GM21367 (cell line): Measurements from ENCODE around the gene SORD.
"Not testable (repeated sequence)": the region's sequence is repeated elsewhere in the genome, so short reads cannot be mapped to it uniquely, and the experiment has no call there.

Experiments
- ATAC-seq: cut with Tn5 transposase; IDR thresholded peaks from one replicate; pipeline ENCODE4 v1.9.1; 2021; ENCODE audit not compliant: unreplicated experiment

Gene SORD

DNA sequence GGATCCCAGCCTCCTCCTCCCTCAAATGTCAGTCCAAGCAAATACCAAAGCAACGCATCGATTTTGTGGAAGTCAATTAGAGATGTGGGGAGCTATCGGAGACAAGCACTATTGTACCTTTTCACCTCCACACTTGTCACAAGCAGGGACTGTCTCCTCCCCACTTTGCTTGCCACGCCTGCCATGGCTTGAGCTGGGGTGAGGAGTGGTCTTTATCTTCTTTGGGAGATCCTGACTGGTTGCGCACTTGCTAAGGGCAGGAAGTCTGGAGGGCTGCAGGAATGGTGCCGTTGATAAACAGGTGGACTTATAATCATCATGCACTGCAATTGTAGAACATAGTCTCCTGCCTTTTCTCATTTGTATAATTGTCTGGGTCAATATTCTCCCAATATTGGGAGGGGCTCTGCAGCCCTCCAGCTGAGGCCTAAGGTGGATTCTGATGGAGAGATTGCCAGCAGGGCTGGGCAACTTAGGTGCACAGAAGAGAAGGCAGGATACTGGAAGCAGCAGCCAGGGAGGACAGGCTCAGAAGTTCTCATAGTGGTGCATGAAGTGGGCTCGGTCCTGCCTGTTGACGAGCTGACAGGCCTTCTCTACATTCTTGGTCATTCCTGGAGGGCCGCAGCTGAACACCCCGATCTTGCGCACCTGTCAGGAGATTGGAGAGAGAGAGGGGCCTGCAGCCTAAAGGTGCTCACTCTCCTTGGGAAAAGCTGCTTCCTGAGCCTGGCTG lies 70.8 kb downstream of the SORD start:
- no peak for ATAC-seq

DNA sequence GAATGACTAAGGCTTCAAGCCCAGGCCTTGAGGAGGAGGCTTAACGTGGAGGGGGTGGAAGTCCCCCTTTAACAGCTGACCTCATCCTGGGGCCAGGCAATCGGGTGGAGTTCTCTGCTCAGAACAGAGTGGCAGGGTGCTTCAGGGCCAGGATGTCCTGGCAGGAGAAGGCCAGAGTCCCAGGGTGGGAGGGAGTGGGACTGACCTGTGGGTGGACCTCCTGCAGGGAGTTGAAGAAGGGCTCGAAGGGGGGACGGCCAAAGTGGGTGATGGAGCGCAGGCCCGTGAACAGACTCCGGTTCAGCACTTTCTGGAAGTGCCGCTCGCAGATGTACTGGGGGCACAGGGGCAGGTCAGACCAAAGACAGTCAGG lies 71.3 kb downstream of the SORD start:
- ATAC-seq = no peak

DNA sequence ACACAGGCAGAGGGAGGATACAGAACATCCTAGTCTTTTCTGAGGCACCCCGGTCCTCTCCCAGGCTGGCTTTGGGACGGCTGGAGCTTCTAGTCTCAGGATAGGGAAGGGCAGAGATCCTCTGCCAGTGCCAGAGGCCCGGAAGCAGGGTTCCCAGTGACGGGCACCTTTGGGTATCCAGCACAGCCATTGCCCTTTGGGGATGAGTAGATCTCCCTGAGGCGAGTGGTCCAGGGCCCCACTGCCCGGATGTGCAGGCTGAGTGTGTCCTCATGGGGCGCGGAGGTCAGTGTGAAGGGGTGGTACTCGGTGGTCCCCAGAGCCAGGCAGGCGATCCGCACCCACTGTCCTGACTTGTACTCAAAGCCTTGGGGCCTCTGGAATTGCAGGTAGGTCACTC lies 72.7 kb downstream of the SORD start:
- no peak for ATAC-seq

DNA sequence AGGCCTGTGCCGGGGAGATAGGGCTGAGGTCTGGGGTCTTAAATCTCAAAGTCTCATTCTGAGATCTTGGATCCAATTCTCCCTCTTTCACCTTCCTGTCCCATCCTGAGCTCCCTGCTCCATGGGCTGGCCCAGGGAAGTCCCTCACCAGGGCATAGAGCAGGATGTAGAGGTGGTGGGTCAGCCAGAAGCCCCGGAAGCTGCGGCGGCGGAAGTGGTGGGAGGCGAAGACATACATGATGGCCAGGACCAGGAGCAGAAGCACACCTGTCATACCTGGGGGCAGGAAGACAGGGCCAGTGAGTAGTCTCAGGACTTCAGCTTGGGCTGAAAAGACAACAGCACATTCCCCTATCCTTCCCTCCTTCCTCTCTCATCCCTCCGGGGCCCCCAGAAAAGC lies 74.5 kb downstream of the SORD start:
- ATAC-seq = no peak

DNA sequence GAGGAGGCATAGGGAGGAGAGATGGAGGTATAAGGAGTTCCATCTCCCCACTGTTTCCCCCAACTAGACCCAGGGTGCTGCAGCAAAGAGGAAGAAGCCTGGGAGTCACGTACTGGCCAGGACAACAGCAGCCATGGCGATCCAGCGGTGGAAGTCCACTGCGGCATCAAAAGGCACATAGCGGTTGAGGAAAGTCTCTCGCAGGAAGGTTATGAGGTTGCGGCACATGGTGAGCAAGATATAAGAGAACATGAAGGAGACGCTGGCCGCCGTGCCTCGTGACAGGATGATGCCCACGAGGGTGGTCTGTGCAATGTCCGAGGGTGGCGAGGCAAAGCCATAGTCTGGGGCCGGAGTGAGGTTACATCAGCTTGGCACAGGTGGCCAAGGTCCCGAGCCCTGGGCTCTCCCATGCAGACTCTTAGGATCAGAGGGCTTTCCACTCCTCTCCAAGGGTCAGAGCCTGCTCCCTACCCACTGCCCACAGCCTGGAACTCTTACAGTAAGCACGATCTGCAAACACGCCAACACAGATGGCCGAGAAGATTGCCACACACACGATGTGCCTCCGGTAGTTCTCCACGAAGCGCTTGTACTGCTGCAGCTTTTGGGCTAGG lies 76.7 kb downstream of the SORD start:
- ATAC-seq = no peak

DNA sequence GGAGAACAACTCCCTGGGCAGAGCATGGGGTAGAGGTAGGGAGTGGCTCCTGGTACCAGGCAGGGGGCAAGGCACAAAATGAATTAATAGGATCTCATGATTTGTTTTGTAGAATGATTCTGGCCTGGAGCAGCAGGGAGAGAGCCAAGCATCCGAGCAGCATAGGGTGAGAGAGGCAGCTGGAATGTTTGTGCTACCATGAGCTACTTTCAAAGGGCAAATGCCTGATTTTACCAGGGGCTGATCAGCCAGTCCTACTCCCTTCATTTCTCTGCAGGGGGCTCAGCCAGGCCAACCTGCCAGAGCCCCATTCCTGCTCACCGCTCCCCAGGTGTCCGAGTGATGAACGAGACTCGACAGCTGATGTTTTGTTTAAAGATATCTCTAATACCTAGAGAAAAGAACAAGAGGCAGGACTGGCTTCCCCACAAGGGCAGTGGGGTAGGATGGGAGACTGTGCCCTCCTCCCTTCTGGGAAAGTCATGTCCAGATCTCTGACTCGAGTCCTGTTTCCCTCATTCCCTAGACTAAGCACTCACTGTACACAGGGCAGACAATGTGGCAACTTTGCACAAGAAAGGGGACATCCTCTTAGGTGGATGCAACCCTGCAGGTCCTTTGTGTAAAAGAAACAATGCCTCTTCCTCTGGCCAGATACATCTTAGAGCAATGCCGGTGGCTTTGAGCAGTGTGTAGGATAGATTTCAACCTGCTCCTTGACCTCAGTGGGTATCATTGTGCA lies 78.1 kb downstream of the SORD start:
- ATAC-seq = no peak

DNA sequence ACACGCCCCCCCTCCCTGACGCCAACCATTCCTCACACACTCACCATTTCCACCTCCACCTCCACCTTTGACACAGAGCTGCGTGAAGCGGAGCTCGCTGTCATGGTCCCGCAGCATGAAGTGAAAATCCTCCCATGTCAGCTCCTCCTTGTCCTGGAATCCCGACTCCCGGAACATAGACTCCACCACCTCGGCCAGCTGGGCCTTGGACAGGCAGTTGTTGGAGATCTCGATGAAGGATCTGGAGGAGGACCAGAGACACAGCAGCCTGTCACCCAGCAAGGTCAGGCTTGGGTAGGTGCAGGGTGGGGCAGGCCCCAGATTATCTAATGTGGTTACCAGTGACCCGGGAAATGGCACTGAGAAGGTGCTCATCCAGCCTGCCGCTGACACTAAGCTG lies 78.8 kb downstream of the SORD start:
- ATAC-seq = no peak

DNA sequence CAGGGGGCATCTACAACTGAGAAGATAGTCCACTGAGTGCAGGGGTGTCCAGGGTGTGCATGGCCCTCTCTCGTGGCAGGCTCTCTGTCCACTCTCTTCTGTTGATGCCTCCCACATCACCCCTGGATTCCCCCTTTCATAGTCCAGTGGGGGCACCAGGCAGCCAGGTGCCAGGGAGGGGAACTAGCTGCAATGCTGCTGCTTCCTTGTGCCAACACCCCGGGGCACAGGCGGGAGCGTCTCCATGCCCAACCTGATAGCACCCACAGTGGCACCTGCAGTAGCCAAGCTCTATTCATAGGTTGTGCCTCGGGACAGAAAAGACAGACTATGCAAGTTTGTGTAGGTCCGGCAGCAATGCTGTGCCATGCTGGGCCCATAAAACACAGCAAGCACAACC lies 79.2 kb downstream of the SORD start:
- no peak for ATAC-seq

DNA sequence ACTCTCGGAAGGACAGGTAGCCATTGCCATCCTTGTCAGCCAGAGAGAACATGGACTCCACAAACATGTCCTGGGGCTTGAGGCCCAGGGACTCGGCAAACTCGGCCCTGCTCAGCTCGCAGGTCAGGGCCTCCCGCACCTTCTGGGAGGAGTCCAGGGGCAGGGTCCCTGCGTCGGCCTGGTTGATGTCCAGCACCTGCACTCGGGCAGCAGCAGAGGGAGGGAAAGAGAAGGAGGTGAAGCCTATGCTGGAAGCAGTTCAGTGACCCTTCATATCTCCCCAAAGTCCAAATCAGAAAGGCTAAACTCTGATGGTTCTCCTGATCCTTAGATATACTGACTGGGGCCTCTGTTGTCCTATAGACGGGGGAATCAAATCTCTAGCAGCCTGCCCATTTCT lies 81.2 kb downstream of the SORD start:
- not testable (repeated sequence) for ATAC-seq

DNA sequence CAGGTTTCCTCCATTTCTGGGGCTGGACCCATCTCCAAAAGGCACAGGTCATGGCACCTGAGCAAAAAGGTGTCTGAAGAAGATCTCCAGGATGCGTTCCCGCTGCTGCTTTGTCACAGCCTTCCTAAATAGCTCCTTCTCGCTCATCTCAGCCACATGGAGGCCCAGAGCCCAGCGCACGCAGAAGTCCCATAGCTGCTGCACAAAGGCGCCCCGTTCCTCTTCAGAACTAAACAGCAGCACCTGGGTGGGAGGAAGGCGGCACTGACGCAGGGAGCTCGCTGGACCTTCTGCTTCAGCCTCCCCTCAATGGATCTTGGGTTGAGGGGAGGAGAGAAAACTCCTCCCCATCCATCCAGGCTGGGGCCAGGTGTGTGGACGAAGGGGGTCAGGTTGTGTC lies 82.6 kb downstream of the SORD start:
- ATAC-seq = no peak

DNA sequence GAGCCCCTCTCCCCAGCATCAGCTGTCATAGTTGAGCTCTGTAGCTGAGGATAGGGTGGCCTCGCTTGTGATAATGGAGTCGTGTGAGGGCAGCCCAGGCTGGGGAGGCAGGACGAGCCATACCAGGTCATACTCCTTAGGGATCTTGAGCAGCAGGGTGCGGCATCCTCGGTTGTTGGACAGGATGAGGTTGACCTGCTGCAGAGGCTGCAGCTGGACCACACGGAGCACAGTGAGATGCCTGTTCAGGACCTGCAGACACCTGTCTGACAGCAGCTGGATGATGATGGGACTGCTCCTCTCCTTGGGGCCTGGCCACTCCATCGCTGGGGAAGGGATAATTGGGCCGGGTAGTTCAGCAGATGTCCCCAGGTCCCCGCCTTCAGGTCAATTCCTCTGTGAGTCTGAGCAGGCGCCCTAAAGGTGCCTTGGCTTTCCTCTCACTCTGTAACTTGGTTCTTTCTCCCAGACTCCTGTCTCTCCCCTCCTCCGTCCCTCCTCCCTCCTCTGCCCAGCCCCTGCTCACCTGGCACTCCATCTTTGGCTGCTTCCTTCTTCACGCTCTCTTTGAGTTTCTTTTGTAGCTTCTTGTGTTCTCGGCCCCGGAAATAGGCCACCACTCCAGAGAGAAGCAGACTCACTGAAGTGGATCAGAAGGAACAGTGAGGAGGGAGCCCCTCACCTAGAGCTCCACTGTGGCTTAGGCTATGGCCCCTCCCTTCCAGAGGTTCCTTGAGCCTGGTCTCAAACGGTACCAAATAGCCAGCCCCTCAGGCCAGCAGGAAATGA lies 83.2 kb downstream of the SORD start:
- no peak for ATAC-seq

DNA sequence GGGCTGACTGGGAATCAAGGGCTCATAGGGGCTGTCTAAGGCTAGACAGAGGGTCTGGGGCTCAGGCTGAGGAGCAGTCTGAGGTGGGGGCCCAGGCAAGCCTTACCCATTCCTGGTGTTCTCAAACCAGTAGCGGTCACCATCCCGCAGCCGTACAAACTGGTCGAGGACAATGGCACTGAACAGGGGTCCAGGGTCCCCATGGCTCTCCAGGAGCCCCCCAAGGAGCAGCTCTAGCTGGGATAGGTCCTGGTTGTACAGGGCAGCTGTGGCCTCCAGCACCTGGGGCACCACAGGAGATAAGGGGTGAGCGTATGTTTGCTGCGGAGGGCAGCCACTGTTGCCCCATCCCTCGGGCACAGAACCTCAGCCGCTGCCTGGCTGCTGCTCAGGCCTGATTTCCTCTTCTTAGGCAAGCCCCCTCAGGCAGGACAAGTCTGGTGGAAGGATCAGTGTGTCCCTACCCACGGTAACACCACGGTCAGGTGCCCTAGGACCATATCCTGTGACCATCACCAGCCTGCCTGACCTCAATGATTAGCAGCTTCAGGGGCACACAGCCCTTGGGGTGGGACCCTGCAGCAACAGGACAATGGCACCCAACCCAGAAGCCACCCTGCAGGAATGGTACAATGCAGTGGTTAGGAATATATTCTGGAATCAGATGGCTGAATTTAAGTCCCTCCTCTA lies 85.1 kb downstream of the SORD start:
- ATAC-seq = no peak

DNA sequence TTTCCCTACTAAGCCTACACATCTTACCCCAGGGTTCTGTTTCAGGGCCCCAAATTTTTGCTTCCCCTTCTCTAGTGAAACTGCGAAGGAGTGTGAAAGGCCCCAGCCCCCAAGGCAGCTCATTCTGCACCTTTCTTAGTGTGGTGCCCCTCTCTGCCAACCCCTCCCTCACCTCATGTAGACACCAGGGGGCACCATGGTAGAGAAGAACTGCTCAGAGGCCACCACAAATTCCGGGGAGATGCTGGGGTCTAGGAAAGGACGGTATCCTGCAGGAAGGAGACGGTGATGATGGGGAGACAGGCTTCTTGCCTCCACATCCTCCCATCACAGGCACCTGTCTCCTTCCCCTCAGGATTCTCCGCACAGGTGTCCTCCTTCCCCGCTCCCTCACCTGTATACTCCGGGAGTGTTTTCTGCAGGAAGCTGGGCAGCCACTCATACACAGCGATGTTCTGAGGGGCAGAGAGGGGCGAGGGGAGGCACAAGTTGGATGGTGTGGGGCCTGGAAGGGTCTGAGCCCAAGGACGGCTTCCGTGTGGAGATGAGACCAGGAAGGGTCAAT lies 87.3 kb downstream of the SORD start:
- no peak for ATAC-seq

DNA sequence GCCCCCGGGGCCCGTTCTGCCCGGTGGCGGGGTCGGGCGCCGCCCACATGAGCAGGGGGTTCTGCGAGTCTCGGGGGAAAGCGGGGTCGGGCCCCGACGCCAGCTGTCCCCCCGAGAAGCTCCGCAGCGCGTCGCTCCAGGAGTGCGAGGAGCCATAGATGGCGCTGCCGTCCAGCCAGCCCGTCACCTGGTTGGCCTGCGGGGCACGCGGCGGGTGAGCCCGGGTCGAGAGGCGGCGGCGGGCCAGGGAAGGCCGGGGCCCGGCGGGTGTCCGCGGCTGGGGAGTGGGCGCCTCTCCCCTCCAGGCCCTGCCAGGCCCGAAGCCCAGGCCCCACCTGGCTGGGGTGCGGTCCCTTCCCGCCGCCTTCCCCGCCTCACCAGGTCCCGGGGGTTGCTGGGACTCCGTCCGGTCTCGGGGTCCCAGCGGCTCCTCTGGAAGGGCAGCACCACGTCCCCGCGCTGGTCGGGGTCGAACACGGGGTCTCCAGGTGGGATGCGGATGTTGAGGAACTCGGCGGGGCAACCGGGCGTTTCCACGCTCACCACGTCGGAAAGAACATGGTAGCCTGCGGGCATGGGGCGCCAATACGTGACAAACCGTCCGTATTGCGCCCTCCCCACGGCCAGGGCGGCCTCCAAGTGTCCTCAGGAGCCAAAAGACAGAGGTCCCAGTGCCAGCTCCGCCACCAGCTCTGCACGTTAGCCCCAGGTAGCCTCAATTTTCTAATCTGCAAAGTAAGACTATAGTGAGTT lies 88.6 kb downstream of the SORD start:
- ATAC-seq = no peak

DNA sequence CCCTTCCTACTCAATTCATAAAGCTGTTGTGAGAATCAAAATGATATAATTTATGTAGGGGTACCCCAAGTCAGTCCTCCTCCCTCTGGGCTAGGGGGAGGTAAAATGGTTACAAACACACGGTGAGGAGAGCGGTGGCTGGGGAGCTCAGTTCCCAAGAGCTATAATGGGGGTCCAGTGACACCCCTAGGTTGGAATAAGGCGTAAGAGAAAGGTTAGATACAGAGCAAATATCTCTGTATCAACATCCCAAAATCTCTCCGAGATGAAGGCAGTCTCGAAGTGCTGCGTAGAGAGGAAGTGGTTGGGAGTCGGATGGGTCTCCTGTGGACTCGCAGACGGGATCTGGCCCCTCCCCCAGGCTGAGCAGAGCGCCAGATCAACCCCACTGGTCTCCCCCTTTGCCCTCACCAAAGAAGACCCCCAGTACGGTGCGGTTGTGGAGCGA lies 89.2 kb downstream of the SORD start:
- ATAC-seq = no peak

DNA sequence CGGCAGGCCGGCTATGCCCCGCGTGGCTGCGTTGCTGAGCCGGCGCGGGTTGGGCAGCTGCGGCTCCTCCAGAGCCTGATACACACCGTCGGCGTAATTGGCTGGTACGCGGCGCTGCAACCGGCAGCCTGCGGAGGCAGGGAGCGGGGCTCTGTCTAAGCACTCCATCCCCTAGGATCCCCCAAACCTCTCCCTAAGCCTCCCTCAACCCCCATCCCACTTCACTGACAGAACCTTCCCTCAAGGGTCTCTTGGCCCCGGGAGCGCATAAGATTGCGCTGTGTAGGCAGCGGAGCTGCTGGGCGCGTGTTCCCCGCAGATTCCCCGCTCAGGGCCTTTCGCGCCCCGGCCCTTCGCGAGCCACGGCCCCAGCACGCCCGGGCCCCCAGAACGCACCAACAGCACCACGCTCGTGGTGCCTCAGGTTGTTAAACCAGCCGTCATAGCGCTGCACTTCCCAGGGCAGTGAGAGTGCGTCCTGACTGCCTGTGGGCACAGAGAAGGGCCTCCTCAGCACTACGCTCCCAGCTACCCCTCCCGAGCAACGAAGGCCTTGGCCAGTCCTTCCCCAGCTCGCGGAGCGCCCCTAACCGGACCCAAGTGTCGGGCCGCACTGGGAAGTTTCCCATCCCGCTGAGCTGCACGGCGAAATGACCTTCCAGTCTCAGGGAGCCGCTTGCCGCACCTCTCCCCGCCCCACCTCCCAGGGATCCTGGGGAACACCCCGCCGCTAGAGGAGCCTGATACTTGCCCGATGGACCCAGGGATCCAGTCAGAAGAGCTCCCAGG lies 89.8 kb downstream of the SORD start:
- ATAC-seq = no peak

DNA sequence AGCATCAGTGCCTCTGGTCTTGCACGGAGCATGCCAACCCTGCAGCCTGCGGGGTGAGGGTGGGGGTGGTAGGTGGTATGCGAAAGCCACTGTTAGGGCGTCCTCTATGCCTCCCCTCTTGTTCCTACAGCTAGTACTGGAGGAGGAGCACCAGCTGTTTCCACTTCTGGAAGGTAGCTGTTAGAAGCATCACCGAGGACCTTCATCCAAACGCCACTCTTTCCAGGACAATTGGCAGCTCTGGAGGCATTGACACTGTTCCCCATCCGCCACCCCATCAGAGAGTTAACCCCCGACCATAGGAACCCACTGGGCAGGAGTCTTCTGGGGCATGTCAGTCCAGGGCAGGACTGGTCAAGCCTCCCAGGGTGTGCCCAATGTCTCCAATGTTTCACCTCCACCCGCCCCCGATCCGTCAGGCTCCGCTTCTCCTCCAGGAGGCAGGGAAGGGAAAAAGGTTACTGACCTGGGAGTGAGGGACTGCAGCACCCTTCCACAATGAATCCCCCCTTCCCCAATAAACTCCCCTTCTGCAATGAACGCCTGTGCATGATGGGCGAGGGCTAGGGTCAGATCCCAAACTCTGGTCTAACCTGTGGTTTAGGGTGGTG lies 90.5 kb downstream of the SORD start:
- ATAC-seq = no peak

DNA sequence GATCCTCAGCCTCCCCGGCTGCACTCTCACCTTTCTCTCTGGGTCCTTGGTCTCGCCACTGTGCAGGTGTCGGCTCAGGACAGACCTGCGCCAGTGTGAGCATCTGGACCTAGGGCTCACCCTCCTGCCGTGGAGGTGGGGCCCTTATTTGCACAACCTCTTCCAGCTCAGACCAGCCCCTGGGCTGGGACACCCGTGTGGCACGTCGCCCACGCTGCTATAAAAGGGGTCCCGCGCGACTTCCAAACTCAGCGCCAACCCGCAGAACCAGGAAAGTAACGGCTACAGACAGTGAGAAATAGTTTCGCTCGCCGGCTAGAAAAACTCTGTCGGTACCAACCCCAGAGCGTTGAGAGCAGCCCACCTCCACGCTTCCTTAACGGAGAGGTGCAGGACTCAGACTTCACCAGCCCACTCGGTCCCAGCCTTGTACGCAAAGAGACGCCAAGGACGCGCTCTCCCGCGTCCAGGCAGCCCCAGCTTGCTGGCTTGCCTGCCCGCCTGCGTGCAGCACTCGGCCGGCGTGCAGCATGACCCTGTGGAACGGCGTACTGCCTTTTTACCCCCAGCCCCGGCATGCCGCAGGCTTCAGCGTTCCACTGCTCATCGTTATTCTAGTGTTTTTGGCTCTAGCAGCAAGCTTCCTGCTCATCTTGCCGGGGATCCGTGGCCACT lies 91.2 kb downstream of the SORD start, which contains the start of the genes DUOX2 and DUOXA2:
Gene DUOX2, minus strand, starts transcription at position 97 of the 675 bp plus-strand sequence. CDS start 761 bp downstream, outside the sequence.
Gene DUOXA2, plus strand, starts transcription at position 251 of the 675 bp plus-strand sequence. Its CDS starts 280 bp downstream, at position 531.
- no peak for ATAC-seq
